Neural progenitor cell (in vitro differentiated cells): ENCODE data around the gene IL12B.

Experiments
- EZH2 ChIP-seq: fragments of 200-600 bp; sonication (generic); IDR thresholded peaks from 2 replicates; pipeline ENCODE4 v1.6.1; 2017; ENCODE audit warnings: antibody characterized with exemption, mild to moderate bottlenecking, moderate library complexity
- EZH2phosphoT487 ChIP-seq: fragments of 200-600 bp; sonication (generic); IDR thresholded peaks from 2 replicates; pipeline ENCODE4 v1.6.1; 2017; ENCODE audit warnings: antibody characterized with exemption
- TF ChIP-seq, protein P1 (sequence below): fragments of 200-600 bp; sonication (generic); IDR thresholded peaks from 2 replicates; pipeline ENCODE4 v1.5.1; 2017; ENCODE audit warnings: antibody characterized with exemption, mild to moderate bottlenecking

DNA sequence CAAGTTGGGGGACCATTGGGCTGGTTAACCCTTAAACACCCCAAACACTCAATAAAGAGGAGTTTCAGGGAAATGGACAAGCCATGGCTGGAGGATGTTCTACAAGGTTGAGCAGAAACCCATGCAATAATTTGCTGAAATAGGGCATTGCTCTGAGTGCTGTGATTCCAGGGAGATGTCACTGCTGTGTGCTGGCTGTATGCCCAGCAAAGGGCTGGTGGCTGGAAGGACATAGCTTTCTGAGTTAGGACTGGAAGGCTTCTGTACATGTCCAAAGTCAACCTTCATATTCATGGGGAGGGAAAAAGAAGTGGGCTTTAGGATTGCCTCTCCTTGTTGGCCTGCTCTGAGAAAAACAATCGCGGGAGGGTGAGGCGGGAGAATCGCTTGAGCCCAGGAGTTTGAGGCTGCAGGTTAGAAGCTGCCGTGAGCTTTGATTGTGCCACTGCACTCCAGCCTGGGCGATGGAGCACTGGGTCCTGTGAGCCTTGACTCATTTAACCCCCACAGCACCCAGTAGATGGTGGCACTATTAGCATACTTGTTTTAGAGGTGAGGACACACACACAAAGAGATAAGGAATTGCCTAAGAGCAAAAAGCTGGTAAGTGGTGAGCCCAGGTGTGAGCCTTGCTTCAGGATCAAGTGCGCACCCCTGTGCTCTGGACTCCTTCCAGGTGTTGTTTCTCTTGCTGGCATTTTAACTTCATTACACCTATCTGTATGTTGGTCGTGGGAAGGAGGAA is 20.4 kb downstream of the IL12B start:
- TF ChIP-seq, protein P1, sequence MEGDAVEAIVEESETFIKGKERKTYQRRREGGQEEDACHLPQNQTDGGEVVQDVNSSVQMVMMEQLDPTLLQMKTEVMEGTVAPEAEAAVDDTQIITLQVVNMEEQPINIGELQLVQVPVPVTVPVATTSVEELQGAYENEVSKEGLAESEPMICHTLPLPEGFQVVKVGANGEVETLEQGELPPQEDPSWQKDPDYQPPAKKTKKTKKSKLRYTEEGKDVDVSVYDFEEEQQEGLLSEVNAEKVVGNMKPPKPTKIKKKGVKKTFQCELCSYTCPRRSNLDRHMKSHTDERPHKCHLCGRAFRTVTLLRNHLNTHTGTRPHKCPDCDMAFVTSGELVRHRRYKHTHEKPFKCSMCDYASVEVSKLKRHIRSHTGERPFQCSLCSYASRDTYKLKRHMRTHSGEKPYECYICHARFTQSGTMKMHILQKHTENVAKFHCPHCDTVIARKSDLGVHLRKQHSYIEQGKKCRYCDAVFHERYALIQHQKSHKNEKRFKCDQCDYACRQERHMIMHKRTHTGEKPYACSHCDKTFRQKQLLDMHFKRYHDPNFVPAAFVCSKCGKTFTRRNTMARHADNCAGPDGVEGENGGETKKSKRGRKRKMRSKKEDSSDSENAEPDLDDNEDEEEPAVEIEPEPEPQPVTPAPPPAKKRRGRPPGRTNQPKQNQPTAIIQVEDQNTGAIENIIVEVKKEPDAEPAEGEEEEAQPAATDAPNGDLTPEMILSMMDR: no peak
- TF ChIP-seq EZH2phosphoT487 (no peak), EZH2 (no peak)
